Metanephros (tissue), 2 donors: Measurements from ENCODE around the gene ARSK. TPM values are rescaled to one million over a fixed set of nuclear protein-coding genes. Genes with fewer than 3 reads are reported as not detected.

Experiments
- small RNA-seq: library from RNA; depleted of rRNA; stranded (forward); fragments of <200 nt; gene quantifications from one replicate; pipeline ENCODE3, GENCODE V24; 2014; ENCODE audit warnings: low replicate concordance
- total RNA-seq: library from RNA; depleted of rRNA; stranded (reverse); fragments of >200 nt; gene quantifications from one replicate; pipeline ENCODE4 v1.2.3, GENCODE V29; 2014

Gene ARSK, protein sequence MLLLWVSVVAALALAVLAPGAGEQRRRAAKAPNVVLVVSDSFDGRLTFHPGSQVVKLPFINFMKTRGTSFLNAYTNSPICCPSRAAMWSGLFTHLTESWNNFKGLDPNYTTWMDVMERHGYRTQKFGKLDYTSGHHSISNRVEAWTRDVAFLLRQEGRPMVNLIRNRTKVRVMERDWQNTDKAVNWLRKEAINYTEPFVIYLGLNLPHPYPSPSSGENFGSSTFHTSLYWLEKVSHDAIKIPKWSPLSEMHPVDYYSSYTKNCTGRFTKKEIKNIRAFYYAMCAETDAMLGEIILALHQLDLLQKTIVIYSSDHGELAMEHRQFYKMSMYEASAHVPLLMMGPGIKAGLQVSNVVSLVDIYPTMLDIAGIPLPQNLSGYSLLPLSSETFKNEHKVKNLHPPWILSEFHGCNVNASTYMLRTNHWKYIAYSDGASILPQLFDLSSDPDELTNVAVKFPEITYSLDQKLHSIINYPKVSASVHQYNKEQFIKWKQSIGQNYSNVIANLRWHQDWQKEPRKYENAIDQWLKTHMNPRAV
- total RNA-seq: 8.2 TPM

DNA sequence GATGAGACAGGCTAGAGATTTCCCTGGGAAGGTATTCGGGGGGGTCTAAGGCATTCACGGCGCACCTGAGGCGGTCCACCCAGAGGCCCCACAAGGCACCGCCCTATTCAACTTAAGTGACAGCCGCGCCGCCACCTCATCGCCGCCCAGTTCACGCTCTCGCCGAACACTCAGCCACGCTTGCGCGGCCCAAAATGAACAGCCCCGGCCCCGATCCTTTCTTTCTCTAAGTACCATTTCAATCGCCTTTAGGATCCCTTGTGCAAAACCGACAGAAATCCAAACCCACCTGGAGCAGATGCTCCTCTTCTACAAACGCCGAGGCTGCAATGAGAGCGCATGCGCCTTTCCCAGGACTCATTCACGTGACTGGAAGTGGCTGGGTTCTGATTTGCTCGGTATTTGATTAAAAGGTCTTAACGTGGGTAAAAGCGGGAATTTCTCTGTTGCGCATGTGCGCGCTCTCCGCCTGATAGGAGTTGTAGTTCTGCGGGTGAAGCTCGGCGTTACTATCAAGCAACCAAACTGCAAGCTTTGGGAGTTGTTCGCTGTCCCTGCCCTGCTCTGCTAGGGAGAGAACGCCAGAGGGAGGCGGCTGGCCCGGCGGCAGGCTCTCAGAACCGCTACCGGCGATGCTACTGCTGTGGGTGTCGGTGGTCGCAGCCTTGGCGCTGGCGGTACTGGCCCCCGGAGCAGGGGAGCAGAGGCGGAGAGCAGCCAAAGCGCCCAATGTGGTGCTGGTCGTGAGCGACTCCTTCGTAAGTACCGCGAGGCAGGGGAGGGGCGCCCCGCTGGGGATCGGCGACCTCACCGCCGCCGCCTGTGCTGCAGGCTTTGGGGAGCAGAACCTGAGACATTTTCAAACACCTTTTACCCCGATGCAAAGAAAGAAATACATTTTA is at the start of gene ARSK, which contains the start of gene SKIC3:
Gene ARSK (plus strand): TSS at position 455 of the 902 bp plus-strand sequence. CDS start 178 bp downstream, at position 633.
Gene SKIC3 (minus strand): TSS at position 331 of the 902 bp plus-strand sequence. CDS start 7,827 bp downstream, outside the sequence.

DNA sequence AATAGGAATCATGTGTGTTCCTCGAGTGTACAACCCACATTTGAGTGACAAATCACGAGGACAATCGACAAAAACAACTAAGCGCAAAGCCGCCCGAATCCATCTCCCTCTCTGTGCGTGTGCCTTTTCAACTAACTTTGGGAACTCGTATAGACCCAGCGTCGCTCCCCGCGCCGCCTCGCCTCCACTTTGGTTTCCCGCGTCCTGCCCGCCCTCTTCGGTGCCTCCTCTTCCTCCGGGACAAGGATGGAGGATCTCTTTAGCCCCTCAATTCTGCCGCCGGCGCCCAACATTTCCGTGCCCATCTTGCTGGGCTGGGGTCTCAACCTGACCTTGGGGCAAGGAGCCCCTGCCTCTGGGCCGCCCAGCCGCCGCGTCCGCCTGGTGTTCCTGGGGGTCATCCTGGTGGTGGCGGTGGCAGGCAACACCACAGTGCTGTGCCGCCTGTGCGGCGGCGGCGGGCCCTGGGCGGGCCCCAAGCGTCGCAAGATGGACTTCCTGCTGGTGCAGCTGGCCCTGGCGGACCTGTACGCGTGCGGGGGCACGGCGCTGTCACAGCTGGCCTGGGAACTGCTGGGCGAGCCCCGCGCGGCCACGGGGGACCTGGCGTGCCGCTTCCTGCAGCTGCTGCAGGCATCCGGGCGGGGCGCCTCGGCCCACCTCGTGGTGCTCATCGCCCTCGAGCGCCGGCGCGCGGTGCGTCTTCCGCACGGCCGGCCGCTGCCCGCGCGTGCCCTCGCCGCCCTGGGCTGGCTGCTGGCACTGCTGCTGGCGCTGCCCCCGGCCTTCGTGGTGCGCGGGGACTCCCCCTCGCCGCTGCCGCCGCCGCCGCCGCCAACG is 65.3 kb downstream of the ARSK start, which contains the start of gene GPR150:
Gene GPR150 (plus strand): TSS at position 58 of the 840 bp plus-strand sequence. CDS start 189 bp downstream, at position 247.

DNA sequence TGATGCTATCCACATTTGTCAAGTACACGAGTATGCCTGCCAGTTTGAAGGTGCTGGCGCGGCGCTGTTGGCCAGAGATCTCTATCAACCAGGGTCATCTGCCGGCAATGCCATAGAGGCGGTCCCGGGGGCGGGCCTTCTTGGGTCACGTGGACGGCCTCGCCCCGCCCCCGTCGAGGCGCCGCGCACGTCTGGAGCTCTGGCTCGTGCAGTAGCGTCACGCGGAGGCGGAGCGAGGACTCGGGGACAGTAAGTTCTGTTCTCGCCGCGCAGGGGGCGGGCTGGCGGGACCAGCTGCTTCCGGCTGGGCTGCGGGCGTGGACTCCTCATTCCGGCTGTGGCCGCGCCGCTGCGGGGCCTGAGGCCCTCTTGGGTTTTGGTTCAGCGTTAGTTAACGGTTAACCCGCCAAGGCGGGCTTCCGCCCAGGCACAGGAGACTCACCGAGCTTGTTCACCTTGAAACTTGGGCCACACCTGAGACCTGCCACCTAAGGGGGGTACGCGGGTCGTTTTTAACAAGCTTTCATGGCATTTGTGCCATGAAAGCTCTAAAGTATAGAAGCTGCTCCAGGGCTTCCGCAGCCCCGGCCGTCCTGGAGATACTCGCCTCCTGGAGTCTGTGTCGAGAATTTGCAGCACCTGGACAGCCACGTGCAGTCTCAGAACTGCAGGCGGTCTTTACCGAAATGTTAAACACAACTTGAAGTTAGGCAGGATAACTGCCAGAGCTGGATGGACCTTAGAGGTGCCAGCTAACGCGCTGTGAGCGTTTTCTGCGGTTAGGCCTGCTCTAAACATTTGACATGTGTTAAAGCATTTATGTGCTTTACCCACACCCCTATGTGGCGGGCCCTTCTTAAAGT is 91.9 kb downstream of the ARSK start, which contains the start of gene RFESD:
Gene RFESD (plus strand): TSS at position 209 of the 863 bp plus-strand sequence. CDS start 5,495 bp downstream, outside the sequence.

Small RNA genes within 50 kb of the gene (small RNA-seq; reads per million reads assigned to genes)
- not detected for gene RNU6-308P

Other genes starting within 250 kb of the ARSK start
- 1.5 TPM for gene FAM81B, start 163.7 kb upstream of the ARSK start, total RNA-seq
- 116 TPM for gene SKIC3, start 124 bp upstream of the ARSK start, total RNA-seq
- gene GPR150, start 65.0 kb downstream of the ARSK start, total RNA-seq: not detected
- gene RFESD, start 91.7 kb downstream of the ARSK start, total RNA-seq: 3.6 TPM
- 0.53 TPM for gene SPATA9, start 127.9 kb downstream of the ARSK start, total RNA-seq
- gene RHOBTB3, start 176.2 kb downstream of the ARSK start, total RNA-seq: 151 TPM